Globus pallidus (tissue), 1 donor: ENCODE data around the gene SCT.

Experiments used
- DNase-seq: peaks from one replicate; pipeline ENCODE4 v3.0.0-alpha.2; 2015; ENCODE audit warnings: low spot score

The SCT gene

DNA sequence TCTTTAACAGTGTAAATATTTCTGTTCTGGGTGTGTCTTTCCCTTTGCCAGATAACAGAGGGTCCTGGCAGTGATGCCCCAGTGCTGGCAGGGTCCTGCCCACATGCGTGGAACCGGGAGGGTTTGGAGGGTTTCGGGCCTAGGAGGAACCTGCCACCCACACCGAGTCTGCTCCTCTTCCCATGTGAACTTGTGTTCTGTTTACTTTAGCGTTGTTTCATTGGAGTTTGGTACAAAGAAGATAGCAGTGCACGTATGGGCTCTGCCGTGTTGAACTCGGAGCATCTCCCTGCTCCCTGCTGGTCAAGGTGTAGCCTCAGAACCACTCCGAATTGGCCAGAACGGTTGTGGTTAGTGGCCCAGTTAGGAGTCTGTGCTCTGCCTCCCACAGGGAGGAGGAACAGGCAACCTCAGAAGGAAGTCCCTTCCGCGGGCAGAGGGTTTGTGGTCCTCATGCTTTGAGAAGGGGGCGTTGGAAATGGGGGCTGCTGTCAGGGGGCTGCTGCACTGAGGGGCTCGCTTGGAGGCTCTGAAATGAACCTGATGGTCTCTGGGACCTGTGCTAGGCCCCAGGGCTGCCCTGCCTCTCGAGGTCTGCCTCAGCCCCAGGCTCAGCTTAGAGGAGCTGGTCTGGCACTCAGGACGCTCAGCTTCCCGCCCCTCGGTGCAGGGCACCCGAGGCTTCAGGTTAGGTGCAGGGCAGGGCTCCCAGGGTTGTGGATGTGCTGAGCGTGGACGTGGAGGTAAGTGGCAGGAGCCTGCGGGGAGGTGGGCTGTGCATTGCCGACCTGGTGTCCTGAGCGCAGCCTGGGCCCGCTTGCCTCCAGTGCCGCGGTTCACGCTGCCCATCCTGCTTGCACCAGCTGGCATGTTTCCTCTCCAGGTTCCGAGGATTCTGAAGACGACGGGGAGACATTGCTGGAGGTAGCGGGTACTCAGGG is 40.3 kb downstream of the SCT start:
- no peak for DNase-seq

DNA sequence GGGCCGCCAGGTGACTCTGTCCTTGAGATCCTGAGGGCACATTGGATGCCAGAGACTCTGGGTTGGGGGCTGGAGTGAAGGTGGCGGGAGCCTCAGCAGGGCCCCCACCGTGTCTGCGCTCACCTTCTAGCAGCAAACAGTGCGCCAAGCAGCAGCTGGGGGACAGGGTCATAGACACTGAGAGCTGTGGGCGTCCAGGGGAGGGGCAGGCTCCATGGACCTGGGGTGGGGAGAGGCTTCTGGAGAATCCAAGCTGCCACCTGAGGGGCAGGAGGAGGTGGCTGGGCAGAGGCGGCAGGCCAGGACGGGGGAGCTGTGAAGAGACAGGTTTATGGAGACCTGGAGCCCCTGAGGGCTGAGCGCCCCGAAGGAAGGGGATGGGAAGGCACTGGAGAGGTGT is 42.7 kb downstream of the SCT start:
- no peak for DNase-seq

DNA sequence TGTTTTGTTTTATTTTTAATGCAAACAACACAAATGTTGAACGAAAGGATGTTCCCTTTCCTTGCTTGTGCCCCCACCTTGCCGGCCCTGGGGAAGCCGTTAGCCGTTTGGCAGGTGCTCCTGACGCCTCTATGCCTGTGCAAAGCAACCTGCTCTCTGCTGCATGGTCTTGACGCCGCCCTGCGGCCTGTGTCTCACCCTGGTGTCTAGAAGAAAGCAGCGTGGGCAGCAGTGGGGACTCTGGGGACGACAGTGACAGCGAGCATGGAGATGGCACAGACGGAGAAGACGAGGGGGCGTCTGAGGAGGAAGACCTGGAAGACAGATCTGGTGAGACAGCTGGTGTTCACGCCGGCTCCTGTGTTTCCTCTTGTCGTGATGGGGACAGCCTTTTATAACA is 45.2 kb downstream of the SCT start:
- no peak for DNase-seq

- no peak for DNase-seq
Observed at GRCh38 chr11:581342-581741, 45.6 kb downstream of the SCT start.

GRCh38 chr11:579830-580601 is 47.0 kb downstream of the SCT start:
- DNase-seq = no peak

DNA sequence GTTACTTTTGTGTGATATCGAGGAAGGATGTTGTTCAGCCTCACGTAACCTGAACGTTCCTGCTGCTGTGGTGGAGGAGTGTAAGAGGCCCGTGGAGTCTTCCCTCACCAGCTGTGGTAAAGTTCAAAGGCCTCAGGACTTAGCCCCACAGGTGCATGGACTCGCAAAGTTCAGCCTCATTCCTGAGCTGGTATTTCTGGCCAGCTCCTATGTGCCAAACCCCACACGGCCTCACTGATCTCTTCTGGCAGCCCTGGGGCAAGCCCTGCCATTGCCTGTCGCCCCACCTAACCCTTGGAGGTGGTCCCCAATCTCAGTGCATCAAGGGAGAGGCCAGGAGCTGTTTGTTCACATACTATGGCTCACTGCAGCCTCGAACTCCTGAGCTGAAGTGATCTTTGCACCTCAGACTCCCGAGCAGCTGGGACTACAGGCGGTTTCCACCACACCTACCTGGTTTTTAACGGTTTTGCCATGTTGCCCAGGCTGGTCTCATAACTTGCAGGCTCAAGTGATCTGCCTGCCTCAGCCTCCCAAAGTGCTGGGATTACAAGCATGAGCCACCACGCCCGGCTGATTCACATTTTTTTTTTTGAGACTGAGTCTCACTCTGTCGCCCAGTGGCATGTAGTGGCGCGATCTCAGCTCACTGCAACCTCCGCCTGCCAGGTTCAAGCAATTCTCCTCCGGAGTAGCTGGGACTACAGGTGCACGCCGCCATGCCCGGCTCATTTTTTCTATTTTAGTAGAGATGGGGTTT is 48.5 kb downstream of the SCT start:
- no peak for DNase-seq

DNA sequence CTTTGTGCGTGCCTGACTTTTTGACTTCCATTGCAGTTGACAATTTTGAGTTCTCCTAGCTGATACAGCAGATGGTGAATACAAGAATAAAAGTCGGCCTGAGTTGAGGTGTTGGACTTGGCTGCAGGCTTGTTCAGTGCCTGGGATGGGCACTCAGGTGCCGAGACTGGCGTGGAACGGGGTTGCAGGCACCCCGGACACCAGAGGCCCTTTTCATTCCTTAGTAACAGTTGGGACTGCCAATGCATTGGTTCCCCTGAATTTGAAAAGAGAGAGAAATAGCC is 49.4 kb downstream of the SCT start:
- no peak for DNase-seq

GRCh38 chr11:576811-577610 is 50.0 kb downstream of the SCT start:
- DNase-seq = no peak
